ENCODE results near the gene RASGRF2.

- TF ChIP-seq CTCF (IDR thresholded peaks at IDR 0.05), result no peak
- no peak for TF ChIP-seq POLR2A (IDR thresholded peaks at IDR 0.05)
These were observed 135.7 kb downstream of the RASGRF2 start for GRCh38 chr5:81095835-81096234.

All from uterus (tissue), 2 donors.